Breast epithelium (tissue), 4 donors: ENCODE results near the gene CHKA. TPM values are rescaled to one million over a fixed set of nuclear protein-coding genes. Genes with fewer than 3 reads are reported as not detected.
A peak's percentile ranks its signal among the peaks of the same experiment; 100 is the strongest.

Experiments
- DNase-seq, 2 donors: peaks; one replicate each; pipeline ENCODE4 v3.0.0-alpha.2; 2019; ENCODE audit warnings: low spot score in 2 of 2
- H3K27ac ChIP-seq, 2 donors: fragments of 200-600 bp; sonication (generic) in 1 of 2; one replicate each; pipeline ENCODE4 v1.5.1; 2016 to 2019; ENCODE audit warnings: mild to moderate bottlenecking in 1 of 2
- H3K27me3 ChIP-seq, 2 donors: fragments of 200-600 bp; sonication (generic) in 1 of 2; one replicate each; pipeline versions ENCODE4 v1.5.1 to v1.6.0; 2017 to 2019; ENCODE audit warnings: control low read depth in 1 of 2, mild to moderate bottlenecking in 1 of 2
- H3K36me3 ChIP-seq: fragments of 200-600 bp; one replicate; pipeline ENCODE4 v1.5.1; 2019
- H3K4me1 ChIP-seq, 2 donors: fragments of 200-600 bp; sonication (generic); one replicate each; pipeline ENCODE4 v1.5.1; 2016 to 2019; ENCODE audit warnings: control low read depth in 1 of 2
- H3K4me3 ChIP-seq, 3 donors: fragments of 200-600 bp; sonication (generic); 1 replicate in 2 of 3; 2 replicates in 1 of 3; pipeline ENCODE4 v1.5.1; 2016 to 2019; ENCODE audit warnings: mild to moderate bottlenecking in 3 of 3, moderate library complexity in 2 of 3
- H3K9me3 ChIP-seq, 2 donors: fragments of 200-600 bp; sonication (generic) in 1 of 2; one replicate each; pipeline ENCODE4 v1.5.1; 2016 to 2019; ENCODE audit warnings: control low read depth in 1 of 2
- POLR2A ChIP-seq: fragments of 450-650 bp; IDR thresholded peaks from one replicate; pipeline ENCODE4 v1.6.1; 2016; ENCODE audit warnings: antibody characterized with exemption, mild to moderate bottlenecking, moderate library complexity
- POLR2AphosphoS5 ChIP-seq, 3 donors: sonication (generic); formaldehyde crosslinking; IDR thresholded peaks; one replicate each; pipeline ENCODE4 v1.6.1; 2017; ENCODE audit warnings: antibody characterized with exemption in 3 of 3
- intact Hi-C: fragments of 100-400 bp; cut with DNase I; formaldehyde crosslinking; loops from one replicate; pipeline ENCODE4 v1.15.1; 2023; ENCODE audit warnings: low total_unique reads
- total RNA-seq, 3 donors: library from RNA; depleted of rRNA; stranded (reverse); fragments of >200 nt; gene quantifications; one replicate each; pipeline ENCODE4 v1.1.0, GENCODE V29; 2016
- TF ChIP-seq, protein P1 (sequence below), 3 donors: fragments of 450-650 bp; IDR thresholded peaks; one replicate each; pipeline ENCODE4 v1.5.1; 2016 to 2017; ENCODE audit warnings: antibody characterized with exemption in 3 of 3, mild to moderate bottlenecking in 3 of 3, moderate library complexity in 3 of 3

CHKA gene
- total RNA-seq, 3 donors from 2014 or later, result 52.1 to 73.0 (median 71.7) TPM

GRCh38 chr11:68044145-68044813, 76.9 kb downstream of the CHKA start:
- DNase-seq, result no peak
- H3K27ac ChIP-seq, result no peak overlapping the region
- no peak for TF ChIP-seq POLR2A
- TF ChIP-seq, protein P1, sequence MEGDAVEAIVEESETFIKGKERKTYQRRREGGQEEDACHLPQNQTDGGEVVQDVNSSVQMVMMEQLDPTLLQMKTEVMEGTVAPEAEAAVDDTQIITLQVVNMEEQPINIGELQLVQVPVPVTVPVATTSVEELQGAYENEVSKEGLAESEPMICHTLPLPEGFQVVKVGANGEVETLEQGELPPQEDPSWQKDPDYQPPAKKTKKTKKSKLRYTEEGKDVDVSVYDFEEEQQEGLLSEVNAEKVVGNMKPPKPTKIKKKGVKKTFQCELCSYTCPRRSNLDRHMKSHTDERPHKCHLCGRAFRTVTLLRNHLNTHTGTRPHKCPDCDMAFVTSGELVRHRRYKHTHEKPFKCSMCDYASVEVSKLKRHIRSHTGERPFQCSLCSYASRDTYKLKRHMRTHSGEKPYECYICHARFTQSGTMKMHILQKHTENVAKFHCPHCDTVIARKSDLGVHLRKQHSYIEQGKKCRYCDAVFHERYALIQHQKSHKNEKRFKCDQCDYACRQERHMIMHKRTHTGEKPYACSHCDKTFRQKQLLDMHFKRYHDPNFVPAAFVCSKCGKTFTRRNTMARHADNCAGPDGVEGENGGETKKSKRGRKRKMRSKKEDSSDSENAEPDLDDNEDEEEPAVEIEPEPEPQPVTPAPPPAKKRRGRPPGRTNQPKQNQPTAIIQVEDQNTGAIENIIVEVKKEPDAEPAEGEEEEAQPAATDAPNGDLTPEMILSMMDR (IDR thresholded peaks at IDR 0.05), result no peak
- no peak for TF ChIP-seq POLR2AphosphoS5 (IDR thresholded peaks at IDR 0.05)
- no peak overlapping the region for H3K4me3 ChIP-seq
- intact Hi-C loops, result no loop called here
- peaks cover 4% of the 10 kb centered on the region in 2 donors for H3K4me1 ChIP-seq
- H3K27me3 ChIP-seq, result no peaks in the 10 kb centered on the region
- H3K9me3 ChIP-seq, result no peaks in the 10 kb centered on the region
- H3K36me3 ChIP-seq, result no peaks in the 10 kb centered on the region

GRCh38 chr11:68043349-68044144, 77.6 kb downstream of the CHKA start:
- Histone ChIP-seq H3K4me1 (peaks cover 4% of the 10 kb centered on the region in 2 donors), H3K36me3 (no peaks in the 10 kb centered on the region), H3K27ac (no peak overlapping the region), H3K27me3 (no peaks in the 10 kb centered on the region), H3K4me3 (no peak overlapping the region), H3K9me3 (no peaks in the 10 kb centered on the region)
- intact Hi-C loops, result no loop called here
- no peak for TF ChIP-seq POLR2AphosphoS5 (IDR thresholded peaks at IDR 0.05)
- no peak for TF ChIP-seq POLR2A
- TF ChIP-seq, protein P1 (IDR thresholded peaks at IDR 0.05), result no peak
- no peak for DNase-seq

DNA sequence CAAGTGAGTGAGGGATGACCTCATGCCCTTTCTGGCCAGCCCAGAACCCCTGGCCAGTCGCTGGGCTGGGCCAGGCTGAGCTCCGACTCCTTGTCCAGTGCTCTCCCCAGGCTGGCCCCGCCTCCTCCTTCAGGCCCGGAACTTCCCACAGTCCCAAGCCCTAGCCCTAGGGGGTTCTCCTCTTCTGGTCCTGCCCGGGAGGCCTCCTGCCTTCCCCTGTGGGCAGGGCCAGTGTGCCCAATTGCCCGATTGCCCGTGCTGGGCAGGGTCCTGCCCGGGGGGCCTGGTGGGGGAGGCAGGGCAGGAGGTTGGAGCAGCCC, 78.2 kb downstream of the CHKA start:
- intact Hi-C loops, result no loop called here
- no peaks in the 10 kb centered on the region for H3K36me3 ChIP-seq
- H3K4me3 ChIP-seq, result no peak overlapping the region
- no peak overlapping the region for H3K27ac ChIP-seq
- TF ChIP-seq, protein P1 (IDR thresholded peaks at IDR 0.05), result no peak
- no peak for TF ChIP-seq POLR2AphosphoS5 (IDR thresholded peaks at IDR 0.05)
- no peak for TF ChIP-seq POLR2A
- peaks cover 9 to 10% of the 10 kb centered on the region in 2 donors for H3K4me1 ChIP-seq
- no peaks in the 10 kb centered on the region for H3K9me3 ChIP-seq
- DNase-seq, result no peak
- H3K27me3 ChIP-seq, result no peaks in the 10 kb centered on the region

- TF ChIP-seq, protein P1 (IDR thresholded peaks at IDR 0.05), result no peak
- no peak for TF ChIP-seq POLR2AphosphoS5 (IDR thresholded peaks at IDR 0.05)
- TF ChIP-seq POLR2A, result no peak
- Histone ChIP-seq H3K4me3 (no peak overlapping the region), H3K9me3 (no peaks in the 10 kb centered on the region), H3K36me3 (no peaks in the 10 kb centered on the region), H3K4me1 (peaks cover 12 to 15% of the 10 kb centered on the region in 2 donors), H3K27ac (peak overlapping the region in 1 of 2 donors; percentile 88), H3K27me3 (no peaks in the 10 kb centered on the region)
- intact Hi-C loops, result no loop called here
- DNase-seq, result no peak
These were observed 78.8 kb downstream of the CHKA start for GRCh38 chr11:68042219-68043028.
